GM21381 (cell line): Measurements from ENCODE around the gene MAST4.

Source experiments
- ATAC-seq: cut with Tn5 transposase; IDR thresholded peaks from one replicate; pipeline ENCODE4 v1.9.1; 2021; ENCODE audit warnings: mild to moderate bottlenecking, moderate library complexity; ENCODE audit not compliant: unreplicated experiment

Gene MAST4

DNA sequence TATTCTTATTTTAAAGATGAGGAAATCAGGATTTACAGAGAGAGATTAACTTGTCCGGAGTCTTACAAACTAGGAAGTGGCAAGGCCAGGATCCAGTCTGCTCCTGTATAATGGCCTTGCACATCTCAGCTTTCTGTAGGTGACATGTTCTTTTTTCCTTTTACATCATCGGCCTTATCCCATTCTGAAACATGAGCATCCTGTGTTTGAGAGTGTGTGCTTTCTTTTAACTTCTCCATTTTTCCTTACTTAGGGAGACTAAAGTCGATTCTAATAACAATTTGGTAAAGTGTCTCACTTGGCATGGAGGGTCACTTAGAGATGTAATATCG, 385.8 kb downstream of the MAST4 start:
- ATAC-seq = no peak

DNA sequence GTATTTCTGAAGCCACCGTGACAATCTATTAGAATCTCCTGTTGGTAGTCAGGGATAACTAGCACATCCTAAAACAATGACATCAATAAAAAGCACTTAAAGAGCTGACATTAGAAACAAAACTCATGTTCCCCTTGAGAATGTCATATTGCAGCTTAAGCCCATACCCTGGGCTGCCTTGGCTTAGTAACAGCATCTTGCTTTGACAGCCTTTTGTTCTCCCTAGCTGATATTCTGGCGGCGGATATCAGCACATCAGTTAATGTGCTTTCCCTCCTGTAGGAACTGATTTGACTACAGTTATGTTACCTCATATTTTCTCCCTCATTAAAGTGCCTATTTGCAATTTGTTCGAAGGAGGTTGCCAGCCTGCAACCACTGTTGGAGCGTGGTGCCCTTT, 386.3 kb downstream of the MAST4 start:
- ATAC-seq = no peak

DNA sequence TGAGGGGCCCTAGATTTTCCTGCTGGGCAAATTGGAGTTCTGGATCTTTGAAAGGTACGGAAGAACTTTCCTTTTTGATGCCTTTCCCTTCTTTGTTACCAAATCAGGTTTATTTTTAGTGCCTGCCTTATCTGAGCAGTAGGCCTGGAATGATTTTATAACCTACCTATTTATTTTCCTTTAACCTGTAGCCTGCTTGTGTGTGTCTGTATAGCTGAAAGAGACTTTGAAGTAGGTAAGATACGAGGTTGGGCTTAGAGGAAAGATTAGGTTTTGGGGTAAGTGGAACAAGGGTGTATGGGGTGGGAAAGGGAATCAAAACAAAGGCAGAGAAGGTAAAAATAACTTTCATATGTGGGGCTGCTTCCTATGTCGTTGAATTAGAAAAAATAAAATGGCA, 389.2 kb downstream of the MAST4 start:
- no peak for ATAC-seq

GRCh38 chr5:66986009-66986408, 389.8 kb downstream of the MAST4 start:
- no peak for ATAC-seq

DNA sequence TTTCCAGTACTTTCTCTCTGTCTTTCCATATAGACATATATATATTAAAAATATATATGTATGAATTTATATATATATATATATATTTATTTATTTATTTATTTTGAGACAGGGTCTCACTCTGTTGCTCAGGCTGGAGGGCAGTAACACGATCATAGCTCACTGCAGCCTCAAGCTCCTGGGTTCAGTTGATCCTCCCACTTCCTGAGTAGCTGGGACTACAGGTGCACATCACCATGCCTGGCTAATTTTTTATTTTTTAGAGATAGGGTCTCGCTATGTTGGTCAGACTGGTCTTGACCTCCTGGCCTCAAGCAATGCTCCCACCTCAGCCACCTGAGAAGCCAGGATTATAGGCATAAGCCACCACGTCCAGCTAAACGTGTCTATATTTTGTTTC, 390.3 kb downstream of the MAST4 start:
- ATAC-seq = no peak

- ATAC-seq = no peak
Observed at GRCh38 chr5:66987126-66987525, 390.9 kb downstream of the MAST4 start.

GRCh38 chr5:66987540-66987939, 391.3 kb downstream of the MAST4 start:
- ATAC-seq = no peak

GRCh38 chr5:66987949-66988838, 392.0 kb downstream of the MAST4 start:
- ATAC-seq = no peak

DNA sequence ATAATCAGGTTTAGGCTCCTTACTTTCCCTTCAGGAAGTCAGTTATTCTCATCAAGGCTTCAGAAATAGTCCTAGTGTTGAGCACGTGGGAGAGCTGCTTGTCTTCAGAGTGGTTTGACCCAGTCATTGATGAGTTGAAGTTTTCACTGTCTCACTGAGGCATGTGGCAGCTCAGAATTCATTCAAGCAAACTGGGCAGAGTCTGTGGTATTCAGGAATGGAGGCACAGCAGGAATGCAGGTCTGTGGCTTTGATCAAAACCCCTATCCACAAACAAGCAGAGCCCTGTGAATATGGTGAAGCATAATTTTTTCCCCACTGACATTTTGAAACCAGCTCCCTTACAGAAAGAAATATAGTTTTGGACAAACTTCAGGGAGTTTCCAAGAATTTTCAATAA, 393.1 kb downstream of the MAST4 start:
- ATAC-seq = no peak

DNA sequence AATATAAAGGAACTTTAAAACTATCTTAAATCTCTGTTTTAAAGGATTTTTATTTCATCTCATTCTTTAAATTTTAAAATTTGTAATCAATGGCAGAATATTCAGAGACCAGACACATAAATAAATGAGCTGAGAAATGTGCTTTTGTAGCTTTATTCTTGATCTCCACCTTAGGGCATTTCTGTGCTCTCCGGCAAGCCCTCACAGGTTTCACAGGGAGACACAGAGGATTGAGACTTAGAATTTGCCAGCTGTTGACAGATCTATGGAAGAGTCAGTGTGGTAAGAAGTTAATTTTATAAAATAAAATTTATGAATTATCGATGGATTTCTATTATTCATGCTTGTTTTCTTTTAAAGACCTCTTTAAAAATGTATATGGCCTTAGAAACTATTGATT, 393.6 kb downstream of the MAST4 start:
- no peak for ATAC-seq

DNA sequence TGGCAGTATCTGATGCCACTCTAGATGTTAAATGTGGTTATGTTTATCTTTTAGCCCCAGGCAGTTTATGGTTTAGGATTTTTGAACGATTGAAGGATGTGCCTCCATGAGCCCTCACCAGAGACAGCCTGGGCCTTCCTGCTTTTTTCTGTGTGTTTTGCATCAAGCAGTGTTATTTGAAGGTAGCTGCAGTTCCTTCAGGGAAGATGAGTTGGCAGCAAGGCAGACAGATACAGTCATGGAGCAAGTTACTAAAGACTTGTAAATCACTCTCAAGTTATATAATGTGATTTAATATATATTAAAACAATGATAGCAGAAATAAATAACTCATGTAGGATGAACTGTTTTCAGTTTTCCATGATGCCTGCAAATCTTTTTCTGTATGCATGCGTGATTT, 395.6 kb downstream of the MAST4 start:
- ATAC-seq = no peak

GRCh38 chr5:66992547-66992946, 396.4 kb downstream of the MAST4 start:
- no peak for ATAC-seq

DNA sequence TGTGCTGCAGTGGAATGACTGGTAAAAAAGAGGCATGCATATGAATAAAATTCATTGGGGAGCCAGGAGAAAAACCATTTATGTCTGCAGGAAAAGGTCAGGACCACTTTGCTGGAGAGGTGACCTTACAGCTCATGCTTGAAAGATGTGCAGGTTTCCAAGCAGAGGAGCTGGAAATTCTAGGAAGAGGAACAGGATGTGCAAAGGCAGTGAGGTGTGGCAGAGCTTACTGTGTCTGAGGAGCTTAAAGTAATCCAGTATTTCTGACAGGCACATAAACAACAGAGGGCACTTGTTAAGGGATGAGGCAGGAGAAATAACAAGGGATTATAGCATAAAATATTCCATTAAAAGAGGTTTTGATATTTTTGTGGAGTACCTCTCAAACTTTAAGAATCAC, 397.3 kb downstream of the MAST4 start:
- ATAC-seq = no peak

- ATAC-seq = no peak
Observed at GRCh38 chr5:66993882-66994281, 397.7 kb downstream of the MAST4 start.

- no peak for ATAC-seq
Observed at GRCh38 chr5:66994790-66995189, 398.6 kb downstream of the MAST4 start.

- ATAC-seq = no peak
Observed at GRCh38 chr5:67000794-67001475, 404.7 kb downstream of the MAST4 start.

- no peak for ATAC-seq
Observed at GRCh38 chr5:67002832-67003684, 406.9 kb downstream of the MAST4 start.

- no peak for ATAC-seq
Observed at GRCh38 chr5:67003685-67003934, 407.4 kb downstream of the MAST4 start.

- ATAC-seq = peak; percentile 65
Observed at GRCh38 chr5:67003935-67004729, 407.9 kb downstream of the MAST4 start.

DNA sequence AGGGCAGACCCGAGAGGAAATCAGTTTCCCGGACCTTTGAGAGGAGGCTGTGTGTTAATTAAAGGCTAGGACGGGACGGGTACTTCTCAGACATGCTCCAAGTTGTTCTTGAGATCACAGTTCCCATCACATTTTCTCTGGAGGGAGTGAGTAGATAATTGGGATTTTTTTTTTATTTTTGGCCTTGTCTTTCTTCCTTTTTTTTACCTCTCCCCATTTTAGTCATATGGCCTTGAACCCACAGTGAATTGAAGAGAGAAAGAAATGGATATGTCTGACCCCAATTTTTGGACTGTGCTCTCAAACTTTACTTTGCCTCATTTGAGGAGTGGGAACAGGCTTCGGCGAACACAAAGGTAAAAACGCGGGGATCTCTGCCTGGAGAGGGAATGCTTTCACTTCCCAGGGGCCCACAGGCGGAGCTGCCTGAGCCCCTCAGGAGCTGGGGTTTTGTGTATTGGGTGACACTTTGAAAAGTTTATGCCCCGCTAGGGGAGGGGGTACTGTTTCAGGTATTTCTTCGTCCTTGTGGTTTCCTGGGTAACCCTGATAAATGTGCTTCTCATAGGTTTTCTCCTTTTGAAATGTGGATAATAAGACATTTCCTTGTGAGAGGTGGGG, 408.6 kb downstream of the MAST4 start:
- ATAC-seq = no peak
